COR-L47 (cell line): Measurements from ENCODE around the gene LONRF2.
"Not testable (repeated sequence)": the region's sequence is repeated elsewhere in the genome, so short reads cannot be mapped to it uniquely, and the experiment has no call there.

Source experiments
- DNase-seq: peaks from one replicate; lab custom pipeline; 2025; lab: John Stamatoyannopoulos, UW

Gene LONRF2

DNA sequence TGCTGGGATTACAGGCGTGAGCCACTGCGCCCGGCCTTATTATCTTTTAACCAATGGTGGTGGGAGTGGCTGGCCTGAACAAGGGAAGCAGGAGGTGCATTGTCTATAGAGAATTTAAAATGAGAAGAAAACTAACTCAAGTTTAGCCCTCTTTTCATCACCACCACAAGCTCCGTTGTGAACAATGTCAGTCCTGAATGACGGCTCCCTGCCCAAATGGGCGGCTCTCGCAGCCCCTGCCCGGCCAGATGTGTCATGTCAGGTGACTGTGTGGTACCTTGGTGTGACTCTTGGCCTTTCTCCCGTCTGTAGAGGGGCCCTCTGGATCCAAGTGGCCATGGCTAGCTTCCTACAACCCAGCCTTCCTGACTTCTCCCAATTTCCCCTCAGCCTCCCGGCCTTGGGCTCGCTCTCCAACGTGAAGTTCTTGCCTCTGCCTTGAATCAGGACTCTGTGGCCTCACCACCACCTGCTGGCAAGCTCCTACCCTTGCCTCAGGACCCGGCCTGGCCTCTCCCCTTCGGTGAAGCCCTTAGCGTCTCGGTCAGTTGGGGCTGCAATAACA is 67.6 kb downstream of the LONRF2 start:
- DNase-seq = no peak

DNA sequence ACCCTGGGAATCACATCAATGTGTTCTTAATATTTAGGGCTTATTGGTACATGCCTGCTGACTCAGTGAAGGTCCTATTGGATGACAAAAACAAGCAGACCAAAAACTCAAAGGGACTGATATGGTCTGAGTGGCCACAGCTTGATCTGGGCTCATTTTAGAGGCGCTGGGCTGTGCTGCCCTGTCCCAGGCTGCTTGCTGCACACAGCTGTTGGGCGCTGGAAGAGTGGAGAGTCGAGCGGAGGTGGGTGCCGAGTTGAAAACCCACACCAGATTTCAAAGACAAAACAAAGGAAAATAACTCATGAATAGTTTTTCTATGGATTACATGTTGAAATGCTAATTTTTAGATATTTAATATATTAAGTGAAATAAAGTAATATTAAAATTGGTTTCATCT is 68.5 kb downstream of the LONRF2 start:
- no peak for DNase-seq

DNA sequence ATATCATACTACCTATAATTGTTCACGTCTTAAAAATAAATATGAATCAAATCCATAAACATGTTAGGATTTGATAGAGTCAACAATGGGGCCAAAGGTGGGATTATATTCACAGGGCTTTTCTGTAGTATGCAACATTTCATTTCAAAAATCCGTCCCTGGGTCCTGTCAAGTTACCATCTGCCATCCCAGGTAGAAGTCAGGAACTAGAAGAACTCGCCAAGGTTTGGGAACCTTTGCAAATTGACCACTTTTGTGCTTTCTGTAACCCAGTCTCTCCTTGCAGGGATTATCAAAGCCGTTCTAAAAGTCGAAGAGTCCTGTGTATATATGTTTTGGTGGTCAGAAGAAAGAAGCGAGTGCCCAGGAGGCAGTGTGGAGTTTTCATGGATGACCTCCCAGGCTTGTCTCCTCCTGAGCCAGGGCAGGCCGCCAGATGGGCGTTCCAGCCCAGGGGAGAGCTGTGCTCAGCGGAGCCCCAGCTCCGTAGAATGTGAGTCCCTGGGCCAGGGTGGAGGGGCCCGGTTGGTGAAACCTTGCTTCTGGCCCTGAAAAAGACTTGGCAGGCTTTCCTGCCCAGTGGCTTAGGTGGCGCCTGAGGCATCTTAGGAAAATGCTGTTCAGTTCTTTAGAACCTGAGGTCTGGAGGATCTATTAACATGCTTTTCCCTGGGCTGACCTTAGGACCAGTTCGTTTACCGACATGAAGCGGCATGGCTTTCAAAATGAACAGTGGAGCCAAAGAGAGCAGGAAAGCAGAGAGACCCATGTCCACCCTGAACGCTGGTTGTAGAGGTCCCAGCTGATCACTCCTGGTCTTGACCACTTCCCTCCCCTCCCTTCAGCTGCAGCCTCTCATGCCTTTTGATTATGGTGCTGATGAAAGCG is 69.2 kb downstream of the LONRF2 start:
- DNase-seq = no peak

DNA sequence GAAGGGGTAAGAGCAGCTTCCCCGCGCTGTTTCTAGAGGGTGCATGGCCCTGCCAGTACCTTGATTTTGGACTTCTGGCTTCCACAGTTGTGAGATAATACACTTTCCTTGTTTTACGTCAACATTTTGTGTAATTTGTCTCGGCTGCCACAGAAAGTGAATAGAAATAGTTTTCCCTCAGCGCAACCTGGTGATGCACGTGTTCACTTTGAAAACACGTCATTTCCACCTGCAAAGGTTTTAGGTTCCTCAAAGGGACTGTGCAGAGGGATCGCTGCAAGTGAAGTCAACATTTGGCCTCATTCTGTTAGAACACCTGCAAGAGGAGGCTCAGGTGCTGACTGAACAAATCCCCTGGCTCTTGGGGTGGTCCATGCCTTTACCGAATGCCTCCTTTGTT is 71.7 kb downstream of the LONRF2 start:
- no peak for DNase-seq

DNA sequence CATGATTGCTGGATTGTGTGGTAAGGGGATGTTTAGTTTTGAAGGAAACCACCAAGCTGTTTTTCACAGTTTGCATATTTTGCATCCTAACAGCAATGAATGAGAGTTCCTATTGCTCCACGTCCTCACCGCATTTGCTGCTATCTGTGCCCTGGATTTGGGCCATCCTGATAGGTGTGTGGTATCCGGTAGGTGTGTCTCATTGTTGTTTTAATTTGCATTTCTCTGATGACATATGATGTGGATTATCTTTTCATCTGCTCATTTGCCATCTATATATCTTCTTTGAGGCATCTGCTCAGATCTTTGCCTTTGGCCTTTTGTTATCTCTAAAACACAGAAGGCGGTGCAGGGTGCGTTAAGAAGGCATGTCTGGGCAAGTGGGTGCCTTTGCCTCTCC is 73.3 kb downstream of the LONRF2 start:
- DNase-seq = no peak

DNA sequence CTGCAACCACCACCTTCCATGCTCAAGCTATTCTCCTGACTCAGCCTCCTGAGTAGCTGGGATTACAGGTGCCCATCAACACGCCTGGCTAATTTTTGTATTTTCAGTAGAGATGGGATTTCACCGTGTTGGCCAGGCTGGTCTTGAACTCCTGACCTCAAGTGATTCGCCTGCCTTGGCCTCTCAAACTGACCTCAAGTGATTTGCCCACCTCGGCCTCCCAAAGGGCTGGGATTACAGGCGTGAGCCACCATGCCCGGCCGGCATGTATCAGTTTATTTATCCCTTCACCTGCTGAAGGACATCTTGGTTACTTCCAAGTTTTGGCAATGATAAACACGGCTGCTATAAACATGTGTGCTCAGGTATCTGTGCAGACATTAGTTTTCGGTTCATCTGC is 73.7 kb downstream of the LONRF2 start:
- not testable (repeated sequence) for DNase-seq

DNA sequence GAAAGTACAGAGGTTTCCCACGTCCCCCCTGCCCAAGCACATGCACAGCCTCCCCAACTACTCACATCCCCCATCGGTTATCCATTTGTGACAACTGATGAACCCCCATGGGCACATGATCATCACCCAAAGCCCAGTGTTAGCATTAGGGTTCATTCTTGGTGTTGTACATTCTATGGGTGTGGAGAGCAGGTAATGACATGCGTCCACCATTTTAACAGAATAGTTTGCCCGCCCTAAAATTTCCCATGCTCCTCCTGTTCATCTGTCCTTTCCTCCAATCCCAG is 74.3 kb downstream of the LONRF2 start:
- DNase-seq = no peak

DNA sequence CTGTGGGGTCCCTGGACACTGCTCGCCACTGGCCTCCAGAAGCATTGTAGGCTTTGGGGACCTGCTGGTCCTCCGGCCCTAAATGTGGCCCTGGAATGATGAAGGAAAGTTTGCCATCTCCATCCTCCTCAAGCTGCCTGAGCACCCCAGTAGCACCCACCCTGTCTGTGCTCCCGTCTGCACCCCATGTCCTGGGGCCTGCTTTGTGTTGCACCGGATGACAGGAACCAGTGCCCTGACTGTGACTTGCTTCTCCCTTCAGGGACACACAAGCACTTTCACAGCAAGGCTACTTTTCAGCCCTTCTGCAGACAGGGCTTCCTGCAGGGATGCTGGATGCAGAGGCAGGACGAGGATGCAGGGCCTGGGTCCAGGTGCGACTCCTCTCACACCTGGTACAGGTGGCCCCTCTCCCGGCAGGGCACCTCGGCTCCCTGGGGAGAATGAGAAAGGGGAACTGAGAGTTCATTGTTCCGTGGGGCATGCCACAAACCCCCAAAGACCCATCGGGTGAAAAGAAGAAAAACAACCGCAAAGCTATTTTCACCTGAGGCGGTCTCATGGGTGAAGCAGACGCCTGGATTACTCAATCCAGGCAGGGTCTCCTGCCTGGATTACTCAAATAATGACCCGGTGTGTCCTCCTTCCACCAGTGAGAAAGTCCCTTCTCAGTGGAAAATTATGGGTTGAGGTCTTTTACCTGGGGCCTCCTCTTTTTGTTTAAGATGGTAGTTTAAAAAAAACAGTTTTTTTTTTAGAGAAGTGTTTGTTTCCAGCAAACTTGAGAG is 74.9 kb downstream of the LONRF2 start:
- peak; percentile 46 for DNase-seq

DNA sequence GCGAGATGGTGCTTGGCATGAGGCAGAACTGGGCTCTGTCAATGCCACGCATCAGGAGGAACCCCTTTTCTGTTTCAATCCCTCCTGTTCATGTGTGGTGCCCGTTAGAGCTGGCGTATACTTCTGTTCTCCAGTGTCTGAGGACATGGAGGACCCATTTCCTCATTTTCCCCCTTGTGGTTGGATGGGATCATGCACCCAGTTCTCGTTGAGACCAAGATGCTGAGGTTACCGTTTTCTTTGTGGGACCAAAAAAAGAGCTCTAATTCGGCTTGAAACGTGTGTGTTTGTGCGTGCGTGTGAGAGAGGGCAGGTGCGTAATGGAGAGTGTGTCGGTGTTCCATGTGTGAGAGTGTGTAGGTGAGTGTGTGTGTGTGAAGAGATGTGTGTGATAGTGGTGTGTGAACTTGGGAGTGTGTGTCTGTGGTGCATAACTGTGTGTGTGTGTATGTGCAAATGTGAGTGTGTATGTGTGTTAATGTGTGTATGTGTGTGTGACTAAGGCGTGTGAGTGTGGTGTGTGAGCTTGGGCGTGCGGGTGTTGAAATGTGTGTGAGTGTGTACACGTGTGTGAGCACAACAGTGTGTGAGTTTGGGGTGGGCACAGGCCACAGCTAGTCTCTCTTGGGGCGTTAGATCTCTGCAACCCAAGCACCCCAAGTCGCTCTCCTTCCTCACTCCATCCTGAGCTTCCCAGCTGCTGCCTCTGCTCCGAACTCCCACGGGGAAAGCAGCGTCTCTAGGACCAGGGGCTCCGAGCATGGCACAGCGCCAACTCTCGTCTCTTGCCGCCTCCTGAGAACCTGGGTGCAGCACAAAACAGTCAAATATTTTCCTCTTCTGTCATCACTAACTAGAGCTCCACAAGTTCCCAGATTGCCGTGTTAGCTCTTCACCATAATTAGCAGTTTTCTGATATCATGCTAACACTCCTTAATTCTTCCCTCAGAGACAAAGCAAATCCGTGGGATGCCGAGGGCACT is 75.8 kb downstream of the LONRF2 start:
- peak; percentile 42 for DNase-seq

DNA sequence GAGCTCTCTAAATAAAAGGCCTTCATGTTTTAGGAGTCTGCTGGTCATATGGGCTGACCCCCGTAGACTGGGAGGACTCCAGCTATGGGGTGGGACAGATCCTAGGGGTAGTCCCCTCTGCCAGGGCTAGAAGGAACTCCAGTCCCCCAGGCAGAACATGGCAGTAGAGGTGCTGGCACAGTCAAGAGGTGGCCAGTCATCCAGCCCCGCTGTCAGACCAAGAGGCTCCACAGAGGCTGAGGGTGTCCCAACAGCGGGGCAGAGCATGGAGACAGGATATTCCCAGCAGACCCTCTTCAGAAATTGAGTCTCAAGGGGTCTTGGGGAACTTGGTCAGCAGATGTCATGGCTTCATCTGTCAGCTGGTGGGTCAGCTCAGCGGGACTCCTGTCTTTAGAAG is 76.6 kb downstream of the LONRF2 start:
- no peak for DNase-seq

DNA sequence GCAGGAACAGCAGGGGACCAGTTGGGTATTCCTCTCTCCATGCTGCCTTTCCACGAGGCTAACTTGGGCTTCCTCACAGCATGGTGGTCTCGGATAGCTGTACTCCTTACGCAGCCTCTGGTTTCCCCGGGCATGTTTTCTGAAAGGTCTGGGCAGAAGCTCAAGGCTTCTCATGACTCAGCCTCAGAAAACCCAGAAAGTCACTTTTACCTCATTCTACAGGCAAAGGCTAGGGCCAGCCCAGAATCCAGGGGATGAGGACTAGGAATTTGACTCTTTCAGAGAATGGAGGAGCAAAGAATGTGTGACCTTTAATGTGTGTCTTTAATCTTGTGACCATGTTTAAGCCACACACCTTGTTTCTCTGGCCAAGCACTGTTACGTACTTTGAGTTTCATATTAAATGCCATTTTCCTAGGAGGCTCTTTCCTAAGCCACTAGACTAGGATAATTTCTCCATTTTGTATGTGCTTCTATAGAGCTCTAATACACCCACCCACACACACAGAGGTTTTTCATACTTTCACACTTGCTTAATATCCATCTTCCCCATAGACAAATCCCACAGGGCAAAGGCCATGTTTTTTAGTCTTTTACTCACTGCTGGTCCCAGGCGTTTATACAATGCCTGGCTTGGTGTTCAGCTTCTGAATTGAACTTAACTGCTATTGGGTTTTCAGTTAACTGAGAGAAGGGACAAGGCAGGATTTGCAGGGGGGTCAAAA is 77.3 kb downstream of the LONRF2 start:
- DNase-seq = no peak

DNA sequence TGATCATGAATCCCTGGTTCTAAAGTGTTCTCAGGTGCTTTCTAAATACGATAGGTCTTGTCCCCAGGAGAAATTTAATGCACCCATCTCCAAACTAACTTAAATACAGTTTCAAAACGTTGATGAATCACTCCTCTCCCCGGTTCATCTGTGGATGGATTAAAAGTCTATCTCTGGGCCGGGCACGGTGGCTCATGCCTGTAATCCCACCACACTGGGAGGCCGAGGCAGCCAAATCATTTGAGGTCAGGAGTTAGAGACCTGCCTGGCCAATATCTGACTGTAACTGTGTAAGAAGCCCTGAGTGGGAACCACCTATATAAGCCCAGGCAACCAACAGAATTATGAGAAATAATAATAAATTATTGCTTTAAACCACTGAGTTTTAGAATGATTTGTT is 78.7 kb downstream of the LONRF2 start:
- DNase-seq = no peak

DNA sequence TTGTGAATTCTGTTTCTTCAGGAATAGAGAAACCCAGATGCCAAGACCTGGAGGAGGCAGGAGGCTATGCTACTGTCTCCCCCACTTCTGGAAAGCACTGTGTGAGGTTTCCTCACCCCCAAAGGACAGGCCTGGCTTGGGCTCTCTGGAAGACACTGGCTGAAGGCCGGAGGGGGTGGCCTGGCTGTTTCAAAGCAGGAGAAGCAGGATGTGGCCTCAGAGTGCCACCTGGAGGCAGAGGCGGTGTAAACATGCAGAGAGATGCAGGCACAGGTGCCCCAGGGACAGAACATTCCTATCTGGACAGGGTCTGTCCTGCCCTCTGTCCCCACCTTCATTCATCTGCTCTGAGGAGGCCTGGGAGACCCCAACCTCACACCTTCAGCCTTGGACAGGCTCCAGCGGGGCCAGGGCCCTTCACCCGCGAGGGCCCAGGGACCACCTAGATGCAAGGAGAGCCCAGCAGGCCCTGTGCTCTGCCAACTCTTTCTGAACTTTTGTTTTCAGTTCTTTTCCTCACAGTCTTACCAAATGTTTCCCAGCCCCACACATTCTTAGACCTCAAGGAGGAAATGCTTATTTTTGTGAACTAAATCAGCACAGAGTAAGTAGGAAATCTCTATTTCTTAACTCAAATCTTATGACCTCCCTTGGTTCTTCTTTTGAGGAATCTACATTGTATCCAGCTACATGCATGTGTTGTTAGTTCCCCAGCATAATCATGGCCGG is 79.2 kb downstream of the LONRF2 start:
- DNase-seq = peak; percentile 54

DNA sequence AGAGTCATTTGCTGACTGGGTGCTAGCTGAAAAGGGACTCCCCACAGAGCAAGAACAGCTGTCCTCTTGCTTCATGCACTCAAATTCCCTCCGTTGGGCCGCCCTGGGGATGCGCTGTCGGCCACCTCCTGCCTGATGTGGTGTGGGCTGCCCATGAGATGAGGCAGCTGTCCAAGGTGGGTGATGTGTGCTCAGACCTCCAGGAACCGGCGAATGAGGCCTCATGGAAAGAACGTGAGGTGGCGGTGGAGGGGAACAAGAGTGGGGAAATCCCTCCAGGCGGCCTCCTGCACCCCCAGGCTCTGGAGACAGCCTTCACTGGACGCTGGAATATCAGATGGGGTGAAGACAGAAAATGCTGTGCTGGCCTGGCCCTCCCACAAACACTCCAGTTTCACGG is 79.8 kb downstream of the LONRF2 start:
- DNase-seq = no peak

DNA sequence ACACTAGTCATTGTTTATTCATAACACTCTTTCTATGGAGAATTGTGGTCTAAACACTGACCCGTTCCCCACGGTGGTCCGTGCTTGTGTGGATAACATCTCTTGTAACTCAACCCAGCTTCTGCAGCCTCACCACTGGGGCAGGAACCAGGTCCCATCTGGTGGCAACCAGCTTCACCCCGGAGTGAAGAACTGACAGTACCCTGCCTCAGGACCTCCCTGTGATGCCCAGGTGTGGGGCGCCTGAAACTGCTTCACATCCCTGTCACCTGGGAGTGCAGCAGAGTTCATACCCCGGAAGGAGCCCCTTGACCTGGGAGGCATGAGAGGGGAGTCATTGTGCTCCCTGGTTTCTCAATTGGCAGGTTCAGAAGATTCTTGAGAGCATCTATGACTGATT is 81.1 kb downstream of the LONRF2 start:
- DNase-seq = no peak

DNA sequence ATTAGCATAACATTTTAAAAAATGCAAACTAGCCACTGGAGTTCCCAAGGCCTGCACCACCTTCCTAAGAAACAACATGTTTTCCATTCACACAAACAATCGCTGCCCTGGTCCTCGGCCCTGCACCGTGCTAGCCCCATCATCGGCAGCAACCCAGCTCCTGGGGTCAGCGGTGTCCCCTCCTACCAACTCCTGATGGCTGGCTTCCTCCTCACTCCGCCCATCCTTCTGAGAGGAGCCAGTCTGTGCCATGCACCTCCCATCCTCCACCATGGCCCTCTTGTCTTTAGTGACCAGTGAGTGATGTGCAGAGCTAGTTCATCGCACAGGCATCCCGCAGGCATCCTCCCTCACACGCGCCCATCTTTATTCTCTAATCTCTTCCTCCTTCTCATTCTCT is 81.9 kb downstream of the LONRF2 start:
- DNase-seq = no peak

DNA sequence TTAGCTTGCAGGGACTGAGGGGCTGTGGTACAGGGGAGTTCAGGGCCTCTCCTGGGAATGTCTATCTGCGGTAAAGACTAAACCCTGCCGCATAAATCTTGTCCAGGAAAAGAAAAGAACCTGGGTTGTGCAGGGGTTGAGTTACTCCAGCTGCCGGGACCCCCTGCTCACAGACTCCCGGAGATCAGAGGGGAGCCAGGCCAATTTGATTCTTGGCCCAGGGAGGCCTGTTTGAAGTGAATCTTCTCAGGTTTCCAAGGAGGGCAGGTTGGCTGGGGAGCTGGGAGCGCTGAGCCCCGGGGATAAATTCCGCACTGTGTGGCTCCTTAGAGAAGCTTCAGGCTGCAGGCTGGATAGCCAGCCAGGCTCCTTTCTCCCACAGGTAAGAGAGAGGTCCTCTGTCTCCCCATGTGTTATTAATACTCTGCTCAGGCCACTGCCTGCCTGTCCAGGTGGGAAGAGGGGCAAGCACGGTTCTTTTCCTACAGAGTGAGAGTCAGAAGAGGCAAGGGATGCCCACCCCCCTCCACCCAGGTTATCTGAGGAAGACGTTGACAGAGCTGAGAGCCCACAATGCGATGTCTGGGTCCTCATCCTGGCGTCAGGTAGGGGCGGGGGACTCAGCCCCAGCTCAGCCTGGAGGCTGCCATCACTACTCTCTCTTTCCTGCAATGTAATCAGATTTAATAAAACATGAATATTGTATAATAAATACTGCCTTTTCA is 82.7 kb downstream of the LONRF2 start:
- DNase-seq = no peak

DNA sequence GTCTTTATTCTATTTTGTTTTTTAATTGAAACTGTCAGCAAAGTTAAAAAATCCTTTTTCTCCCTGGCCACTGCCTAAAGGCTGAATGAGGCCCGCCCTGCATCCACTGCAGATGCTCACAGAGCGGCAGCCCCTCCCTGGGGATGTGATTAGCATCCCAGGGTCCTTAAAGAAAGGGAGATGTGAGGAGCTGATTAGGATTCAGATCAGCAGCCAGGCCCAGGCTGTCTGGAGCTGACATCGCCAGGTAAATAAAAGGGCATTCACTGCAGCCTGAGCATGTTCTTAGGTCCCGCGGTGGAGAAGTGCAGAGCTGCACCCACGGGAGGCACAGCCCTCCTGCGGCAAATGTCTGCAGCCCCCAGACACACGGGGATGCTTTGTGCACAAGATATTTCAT is 83.8 kb downstream of the LONRF2 start:
- no peak for DNase-seq

DNA sequence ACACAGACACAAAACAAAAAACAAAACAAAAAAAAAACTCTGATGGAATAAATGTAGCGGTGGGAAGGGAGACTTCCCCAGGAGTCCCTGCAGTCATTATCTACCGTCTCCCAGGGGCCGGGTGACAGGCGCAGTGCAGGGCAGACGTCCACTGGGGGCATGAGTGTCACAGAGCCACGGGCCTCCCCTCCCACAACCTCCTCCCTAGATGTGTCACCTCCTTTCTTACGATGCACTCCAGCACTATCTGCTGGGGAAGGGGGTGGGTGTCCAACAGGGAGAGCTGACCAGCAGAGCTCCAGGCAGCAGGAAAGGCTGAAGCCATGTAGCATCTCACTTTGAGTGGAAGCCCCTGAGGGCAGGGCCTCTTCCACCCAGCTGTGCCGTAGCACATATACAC is 84.5 kb downstream of the LONRF2 start:
- no peak for DNase-seq

DNA sequence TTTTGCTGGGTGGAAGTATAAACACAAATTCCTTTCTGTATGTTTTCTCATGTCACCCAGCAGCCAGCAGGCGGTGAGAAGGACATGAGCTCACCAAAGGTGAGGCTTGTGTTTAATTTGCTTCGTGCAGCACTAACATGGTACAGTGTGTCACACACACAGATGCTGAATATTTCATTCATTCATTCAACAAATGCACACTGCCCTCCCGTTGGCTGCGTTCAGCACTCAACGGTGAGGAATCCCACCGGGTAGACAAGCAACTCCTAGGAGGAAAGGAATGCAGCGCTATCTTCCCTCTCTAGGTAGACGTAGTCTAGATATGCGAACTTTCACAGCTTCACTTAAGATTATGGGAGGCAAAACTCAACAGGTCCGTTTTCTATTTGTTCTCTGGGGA is 85.1 kb downstream of the LONRF2 start:
- DNase-seq = no peak
